HCT116 (cell line): Measurements from ENCODE around the gene MSTN. TPM values are rescaled to one million over a fixed set of nuclear protein-coding genes. Genes with fewer than 3 reads are reported as not detected.

Source experiments
- ATAC-seq: fragments of 200-7000 bp; cut with Tn5 transposase; 2 replicates; pipeline ENCODE4 v1.9.1; 2020; ENCODE audit warnings: mild to moderate bottlenecking, moderate library complexity
- BruUV-seq: library from RNA; stranded (reverse); fragments of 400-500 nt; replicated peaks from 2 replicates; lab custom pipeline; 2021; lab: Mats Ljungman, UMichigan
- CTCF ChIA-PET: fragments of 300-600 bp; sonication (Branson Sonifier 250); formaldehyde crosslinking; loops from one replicate; lab custom pipeline; 2021; ENCODE audit warnings: antibody characterized with exemption; lab: Charles Lee
- POLR2A ChIA-PET: fragments of 300-600, 350-600 bp; sonication (Branson Sonifier 250); formaldehyde crosslinking; loops from one replicate; lab custom pipeline; 2021; ENCODE audit warnings: antibody characterized with exemption; lab: Charles Lee
- RAD21 ChIA-PET, 2 experiments: fragments of 300-600 bp; sonication (Branson Sonifier 250); formaldehyde crosslinking; loops; one replicate each; lab custom pipeline; 2023; ENCODE audit warnings: low total read pairs in 2 of 2; ENCODE audit not compliant: uncharacterized antibody in 2 of 2, unreplicated experiment in 2 of 2, low non-redundant PET in 1 of 2; lab: Charles Lee
- DNase-seq: peaks from one replicate; pipeline ENCODE4 v3.0.0-alpha.2; 2010; ENCODE audit warnings: low read depth, low spot score
- H2AFZ ChIP-seq: fragments of 200-600 bp; shearing (Covaris generic), sonication (generic); 2 replicates; pipeline ENCODE4 v1.6.1; 2017; ENCODE audit warnings: low read depth, mixed run types, mixed read lengths, antibody characterized with exemption, low read length; ENCODE audit not compliant: poor library complexity, severe bottlenecking
- H3K27ac ChIP-seq: 2 replicates; pipeline ENCODE4 v1.5.1; 2012; ENCODE audit warnings: low read depth, low read length
- H3K27me3 ChIP-seq: fragments of 200-600 bp; sonication (generic); 2 replicates; pipeline ENCODE4 v1.6.1; 2016; ENCODE audit warnings: mixed run types, low read length, mixed read lengths; ENCODE audit not compliant: insufficient read depth
- H3K36me3 ChIP-seq, 2 experiments: fragments of 200-500 bp in 1 of 2; fragments of 200-600 bp in 1 of 2; sonication (Bioruptor generic) in 1 of 2; sonication (generic) in 1 of 2; 2 replicates each; pipeline versions ENCODE4 v1.5.1 to v1.6.1; 2014 to 2016; ENCODE audit warnings: low read length in 2 of 2, inconsistent platforms in 1 of 2, mixed read lengths in 1 of 2, mixed run types in 1 of 2; ENCODE audit not compliant: insufficient read depth in 2 of 2, control insufficient read depth in 1 of 2
- H3K4me1 ChIP-seq, 2 experiments: fragments of 200-600 bp in 1 of 2; sonication (generic) in 1 of 2; 2 replicates each; pipeline versions ENCODE4 v1.5.1 to v1.6.1; 2012 to 2017; ENCODE audit warnings: low read length in 2 of 2, inconsistent platforms in 1 of 2, mild to moderate bottlenecking in 1 of 2, mixed read lengths in 1 of 2, mixed run types in 1 of 2, moderate library complexity in 1 of 2; ENCODE audit not compliant: insufficient read depth in 2 of 2, control insufficient read depth in 1 of 2
- H3K4me2 ChIP-seq: fragments of 200-600 bp; sonication (generic); 2 replicates; pipeline ENCODE4 v1.6.1; 2017; ENCODE audit warnings: mixed run types, low read length, mixed read lengths
- H3K4me3 ChIP-seq, 2 experiments: fragments of 200-600 bp in 1 of 2; sonication (generic) in 1 of 2; replicated peaks in 1 of 2; 2 replicates each; pipeline ENCODE4 v1.5.1; 2011 to 2016; ENCODE audit warnings: low read length in 2 of 2, control low read depth in 1 of 2, low read depth in 1 of 2, mild to moderate bottlenecking in 1 of 2, mixed read lengths in 1 of 2, mixed run types in 1 of 2
- H3K79me2 ChIP-seq: fragments of 200-600 bp; sonication (generic); 2 replicates; pipeline ENCODE4 v1.6.1; 2017; ENCODE audit warnings: mild to moderate bottlenecking, mixed run types, low read length, moderate library complexity, mixed read lengths; ENCODE audit not compliant: insufficient read depth
- H3K9ac ChIP-seq: fragments of 200-600 bp; sonication (generic); 2 replicates; pipeline ENCODE4 v1.6.1; 2016; ENCODE audit warnings: low read length, mixed read lengths
- H3K9me2 ChIP-seq: fragments of 200-600 bp; sonication (generic), shearing (Covaris generic); 2 replicates; pipeline ENCODE4 v1.6.1; 2017; ENCODE audit warnings: mixed run types, mild to moderate bottlenecking, moderate library complexity; ENCODE audit not compliant: insufficient read depth
- H3K9me3 ChIP-seq, 2 experiments: fragments of 200-500 bp in 1 of 2; fragments of 200-600 bp in 1 of 2; sonication (Bioruptor generic) in 1 of 2; sonication (generic) in 1 of 2; 2 replicates each; pipeline ENCODE4 v1.6.1; 2014 to 2017; ENCODE audit warnings: low read length in 2 of 2, mixed read lengths in 2 of 2, inconsistent platforms in 1 of 2, low read depth in 1 of 2, mild to moderate bottlenecking in 1 of 2, mixed run types in 1 of 2, moderate library complexity in 1 of 2; ENCODE audit not compliant: control insufficient read depth in 1 of 2, insufficient read depth in 1 of 2
- H4K20me1 ChIP-seq: fragments of 200-600 bp; sonication (generic), shearing (Covaris generic); 2 replicates; pipeline ENCODE4 v1.6.1; 2017; ENCODE audit warnings: mixed run types, mild to moderate bottlenecking, moderate library complexity; ENCODE audit not compliant: insufficient read depth
- ATF3 ChIP-seq: IDR thresholded peaks from 2 replicates; pipeline ENCODE4 v1.6.1; 2012
- CBX3 ChIP-seq: IDR thresholded peaks from 2 replicates; pipeline ENCODE4 v1.6.1; 2012; ENCODE audit warnings: low read depth
- CEBPB ChIP-seq: IDR thresholded peaks from 2 replicates; pipeline ENCODE4 v1.6.1; 2012; ENCODE audit warnings: low read depth
- CTCF ChIP-seq, 3 experiments: fragments of 200-600 bp in 1 of 3; sonication (generic) in 1 of 3; IDR thresholded peaks in 2 of 3; conservative IDR thresholded peaks in 1 of 3; 2 replicates each; pipeline ENCODE4 v1.5.1; 2012 to 2017; ENCODE audit warnings: low read depth in 2 of 3, low read length in 2 of 3, antibody characterized with exemption in 1 of 3, borderline replicate concordance in 1 of 3, control low read depth in 1 of 3, mild to moderate bottlenecking in 1 of 3, mixed read lengths in 1 of 3, mixed run types in 1 of 3, moderate library complexity in 1 of 3; ENCODE audit not compliant: insufficient read depth in 1 of 3
- EGR1 ChIP-seq: IDR thresholded peaks from 2 replicates; pipeline ENCODE4 v1.6.1; 2012; ENCODE audit warnings: low read depth
- ELF1 ChIP-seq: IDR thresholded peaks from 2 replicates; pipeline ENCODE4 v1.6.1; 2012; ENCODE audit warnings: low read depth, borderline replicate concordance
- JUND ChIP-seq: IDR thresholded peaks from 2 replicates; pipeline ENCODE4 v1.6.1; 2012
- MAX ChIP-seq: IDR thresholded peaks from 2 replicates; pipeline ENCODE4 v1.6.1; 2012
- POLR2A ChIP-seq: IDR thresholded peaks from 2 replicates; pipeline ENCODE4 v1.7.0; 2011; ENCODE audit warnings: borderline replicate concordance; ENCODE audit not compliant: insufficient read depth, insufficient read length; ENCODE audit errors: extremely low read depth
- POLR2AphosphoS5 ChIP-seq: IDR thresholded peaks from 2 replicates; pipeline ENCODE4 v1.6.1; 2011; ENCODE audit warnings: mild to moderate bottlenecking, low read depth, low read length, moderate library complexity
- RAD21 ChIP-seq: IDR thresholded peaks from 2 replicates; pipeline ENCODE4 v1.6.1; 2012; ENCODE audit warnings: low read depth, mild to moderate bottlenecking
- SIN3A ChIP-seq: IDR thresholded peaks from 2 replicates; pipeline ENCODE4 v1.6.1; 2012; ENCODE audit warnings: low read depth
- SRF ChIP-seq: IDR thresholded peaks from 2 replicates; pipeline ENCODE4 v1.6.1; 2012; ENCODE audit warnings: low read depth
- YY1 ChIP-seq: IDR thresholded peaks from 2 replicates; pipeline ENCODE4 v1.6.1; 2011; ENCODE audit warnings: low read length, low read depth, moderate library complexity, mild to moderate bottlenecking; ENCODE audit not compliant: insufficient replicate concordance; ENCODE audit errors: extremely low read depth
- ZBTB33 ChIP-seq: IDR thresholded peaks from 2 replicates; pipeline ENCODE4 v1.6.1; 2011; ENCODE audit warnings: mild to moderate bottlenecking, low read length, moderate library complexity; ENCODE audit not compliant: insufficient replicate concordance; ENCODE audit errors: extremely low read depth
- ZNF274 ChIP-seq: fragments of 200-500 bp; sonication (Bioruptor generic); IDR thresholded peaks from 2 replicates; pipeline ENCODE4 v1.6.1; 2014; ENCODE audit warnings: mild to moderate bottlenecking, low read depth, low read length, inconsistent platforms
- intact Hi-C: fragments of 100-400 bp; cut with micrococcal nuclease; formaldehyde crosslinking; loops from 2 replicates; pipeline ENCODE4 v1.10.0; 2022
- total RNA-seq: library from RNA; stranded (reverse); gene quantifications from one replicate; pipeline ENCODE4 v1.2.1, GENCODE V29; 2021; ENCODE audit not compliant: unreplicated experiment

The MSTN gene
- total RNA-seq, 1 experiment from 2014 or later: 0.12 TPM

- no peaks in the 10 kb centered on the region for H3K79me2 ChIP-seq
- no peak overlapping the region for H3K4me2 ChIP-seq
- intact Hi-C loops: no loop called here
- no peak for TF ChIP-seq SRF
- no peak for TF ChIP-seq CTCF (IDR thresholded peaks at IDR 0.05 in 2 of 3, conservative IDR thresholded peaks at IDR 0.05 in 1 of 3; ENCODE audit: borderline replicate concordance in 1 of 3, insufficient read depth in 1 of 3, low read depth in 2 of 3, low read length in 2 of 3)
- TF ChIP-seq ZBTB33: no peak
- TF ChIP-seq ZNF274: no peak
- TF ChIP-seq ELF1: no peak
- TF ChIP-seq POLR2A: no peak
- no peak for TF ChIP-seq POLR2AphosphoS5
- TF ChIP-seq EGR1: no peak
- TF ChIP-seq RAD21: no peak
- no peak for TF ChIP-seq SIN3A
- no peak for TF ChIP-seq JUND
- TF ChIP-seq YY1: no peak
- TF ChIP-seq ATF3: no peak
- no peak for TF ChIP-seq MAX
- TF ChIP-seq CEBPB: no peak
- no peak for TF ChIP-seq CBX3
- CTCF ChIA-PET: no interaction called here
- no peak for DNase-seq
- no peaks in the 10 kb centered on the region for H3K9me3 ChIP-seq
- H3K27ac ChIP-seq: no peak overlapping the region
- ATAC-seq: no peak
- no peaks in the 10 kb centered on the region for H4K20me1 ChIP-seq
- H3K4me1 ChIP-seq: no peaks in the 10 kb centered on the region
- POLR2A ChIA-PET: no interaction called here
- peak overlapping the region; percentile 32 for H2AFZ ChIP-seq
- no peak overlapping the region for H3K4me3 ChIP-seq
- RAD21 ChIA-PET: no interaction called here
- H3K9ac ChIP-seq: no peak overlapping the region
- no TSS peak for BruUV-seq
- H3K36me3 ChIP-seq: no peaks in the 10 kb centered on the region
- no peaks in the 10 kb centered on the region for H3K27me3 ChIP-seq
- H3K9me2 ChIP-seq: no peaks in the 10 kb centered on the region
Measured at GRCh38 chr2:190031969-190032618, 30.4 kb downstream of the MSTN start.
